SK-N-MC (cell line): ENCODE data around the gene FRMPD2.

Source experiments
- EZH2 ChIP-seq: fragments of 200-600 bp; sonication (generic); IDR thresholded peaks from one replicate; pipeline ENCODE4 v1.6.1; 2017; ENCODE audit warnings: antibody characterized with exemption
- FOXP2 ChIP-seq: optimal IDR thresholded peaks from 2 replicates; pipeline ENCODE3; 2011; ENCODE audit warnings: mild to moderate bottlenecking, moderate library complexity; ENCODE audit not compliant: insufficient read depth; ENCODE audit errors: extremely low read length, control extremely low read depth
- POLR2AphosphoS5 ChIP-seq: IDR thresholded peaks from 2 replicates; pipeline ENCODE4 v1.6.1; 2012; ENCODE audit warnings: mild to moderate bottlenecking, low read depth, low read length, borderline replicate concordance

DNA sequence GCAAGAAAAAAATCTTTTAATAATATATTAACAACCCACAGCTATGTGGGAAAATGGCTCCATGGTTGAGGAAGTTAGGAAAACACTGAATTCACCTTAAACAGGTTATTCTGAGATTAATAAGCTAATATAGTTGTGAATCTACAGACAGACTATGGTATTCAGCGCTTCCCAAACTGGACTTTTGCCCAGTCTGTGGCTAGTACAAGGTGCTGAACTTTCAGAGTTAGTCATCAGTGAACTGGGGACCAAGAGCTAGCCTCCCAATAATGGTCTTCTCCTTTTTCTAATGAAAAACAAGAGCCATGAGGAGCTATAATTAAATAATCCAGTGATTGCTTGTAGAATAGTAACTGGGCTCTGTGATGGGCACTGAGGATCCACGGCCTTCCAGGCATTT, 65.3 kb downstream of the FRMPD2 start:
- TF ChIP-seq EZH2 (no peak), POLR2AphosphoS5 (no peak), FOXP2 (no peak)
